MCF 10A (cell line): Measurements from ENCODE around the gene CSNK1A1. TPM values are rescaled to one million over a fixed set of nuclear protein-coding genes. Genes with fewer than 3 reads are reported as not detected.

ENCODE experiments used
- BruUV-seq: library from RNA; stranded (reverse); fragments of 400-500 nt; replicated peaks from 2 replicates; lab custom pipeline; 2021; lab: Mats Ljungman, UMichigan
- CTCF ChIA-PET: fragments of 300-600 bp; sonication (Branson Sonifier 250); formaldehyde crosslinking; extraction: SDS; loops from one replicate; lab custom pipeline; 2021; ENCODE audit warnings: antibody characterized with exemption, inconsistent platforms; lab: Yijun Ruan, JAX
- POLR2A ChIA-PET: fragments of 300-600, 350-650 bp; sonication (Branson Sonifier 250); formaldehyde crosslinking; extraction: SDS; loops from one replicate; lab custom pipeline; 2020; ENCODE audit warnings: antibody characterized with exemption, inconsistent platforms; lab: Yijun Ruan, JAX
- DNase-seq: peaks from one replicate; pipeline ENCODE4 v3.0.0-alpha.2; 2018; ENCODE audit not compliant: unreplicated experiment
- H3K27ac Mint-ChIP-seq: one replicate; pipeline ENCODE4 v1.8.0; 2022; ENCODE audit warnings: mild to moderate bottlenecking, low read depth, mixed read lengths; ENCODE audit not compliant: unreplicated experiment
- H3K27me3 Mint-ChIP-seq: one replicate; pipeline ENCODE4 v1.8.0; 2022; ENCODE audit warnings: mixed read lengths; ENCODE audit not compliant: insufficient read depth, unreplicated experiment
- H3K36me3 Mint-ChIP-seq: one replicate; pipeline ENCODE4 v1.8.0; 2022; ENCODE audit warnings: mild to moderate bottlenecking, moderate library complexity, mixed read lengths; ENCODE audit not compliant: insufficient read depth, unreplicated experiment
- H3K4me1 Mint-ChIP-seq: one replicate; pipeline ENCODE4 v1.8.0; 2022; ENCODE audit warnings: mixed read lengths; ENCODE audit not compliant: insufficient read depth, unreplicated experiment
- H3K4me3 Mint-ChIP-seq: one replicate; pipeline ENCODE4 v1.8.0; 2022; ENCODE audit warnings: mild to moderate bottlenecking, moderate library complexity, mixed read lengths; ENCODE audit not compliant: unreplicated experiment
- H3K9me3 Mint-ChIP-seq: one replicate; pipeline ENCODE4 v1.8.0; 2022; ENCODE audit warnings: mixed read lengths; ENCODE audit not compliant: unreplicated experiment
- intact Hi-C: fragments of 100-400 bp; cut with micrococcal nuclease; formaldehyde crosslinking; loops from 2 replicates; pipeline ENCODE4 v1.14.1; 2022
- total RNA-seq: library from RNA; stranded (reverse); gene quantifications from 2 replicates; pipeline ENCODE4 v1.2.3, GENCODE V29; 2022
- TF ChIP-seq, protein P1 (sequence below): fragments of 200-600 bp; IDR thresholded peaks from one replicate; pipeline ENCODE4 v1.8.0; 2022; ENCODE audit warnings: antibody characterized with exemption, mild to moderate bottlenecking; ENCODE audit not compliant: unreplicated experiment

The CSNK1A1 gene
- total RNA-seq, 1 experiment from 2014 or later, result 744 TPM

- TF ChIP-seq, protein P1, sequence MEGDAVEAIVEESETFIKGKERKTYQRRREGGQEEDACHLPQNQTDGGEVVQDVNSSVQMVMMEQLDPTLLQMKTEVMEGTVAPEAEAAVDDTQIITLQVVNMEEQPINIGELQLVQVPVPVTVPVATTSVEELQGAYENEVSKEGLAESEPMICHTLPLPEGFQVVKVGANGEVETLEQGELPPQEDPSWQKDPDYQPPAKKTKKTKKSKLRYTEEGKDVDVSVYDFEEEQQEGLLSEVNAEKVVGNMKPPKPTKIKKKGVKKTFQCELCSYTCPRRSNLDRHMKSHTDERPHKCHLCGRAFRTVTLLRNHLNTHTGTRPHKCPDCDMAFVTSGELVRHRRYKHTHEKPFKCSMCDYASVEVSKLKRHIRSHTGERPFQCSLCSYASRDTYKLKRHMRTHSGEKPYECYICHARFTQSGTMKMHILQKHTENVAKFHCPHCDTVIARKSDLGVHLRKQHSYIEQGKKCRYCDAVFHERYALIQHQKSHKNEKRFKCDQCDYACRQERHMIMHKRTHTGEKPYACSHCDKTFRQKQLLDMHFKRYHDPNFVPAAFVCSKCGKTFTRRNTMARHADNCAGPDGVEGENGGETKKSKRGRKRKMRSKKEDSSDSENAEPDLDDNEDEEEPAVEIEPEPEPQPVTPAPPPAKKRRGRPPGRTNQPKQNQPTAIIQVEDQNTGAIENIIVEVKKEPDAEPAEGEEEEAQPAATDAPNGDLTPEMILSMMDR, result no peak
- ChIA-PET CTCF (interaction anchor here (1.0 to 1.3 kb wide), 2 partner anchors 9 to 17 kb away, joined by 3 to 4 read pairs; no protein-coding TSS in a partner anchor), POLR2A (interaction anchor here (1.5 to 30.8 kb wide), 3 partner anchors 9 to 18 kb away, joined by 7 to 1058 read pairs (median 11); no protein-coding TSS in a partner anchor)
- H3K36me3 Mint-ChIP-seq, result no peaks in the 10 kb centered on the region
- no peaks in the 10 kb centered on the region for H3K9me3 Mint-ChIP-seq
- intact Hi-C loops, result no loop called here
- no peak overlapping the region for H3K4me3 Mint-ChIP-seq
- H3K27ac Mint-ChIP-seq, result peak overlapping the region; percentile 9
- no peak for DNase-seq
- H3K4me1 Mint-ChIP-seq, result peaks cover 13% of the 10 kb centered on the region
- H3K27me3 Mint-ChIP-seq, result no peaks in the 10 kb centered on the region
- BruUV-seq, result no TSS peak
These were observed 93.9 kb downstream of the CSNK1A1 start for GRCh38 chr5:149457393-149457763.

DNA sequence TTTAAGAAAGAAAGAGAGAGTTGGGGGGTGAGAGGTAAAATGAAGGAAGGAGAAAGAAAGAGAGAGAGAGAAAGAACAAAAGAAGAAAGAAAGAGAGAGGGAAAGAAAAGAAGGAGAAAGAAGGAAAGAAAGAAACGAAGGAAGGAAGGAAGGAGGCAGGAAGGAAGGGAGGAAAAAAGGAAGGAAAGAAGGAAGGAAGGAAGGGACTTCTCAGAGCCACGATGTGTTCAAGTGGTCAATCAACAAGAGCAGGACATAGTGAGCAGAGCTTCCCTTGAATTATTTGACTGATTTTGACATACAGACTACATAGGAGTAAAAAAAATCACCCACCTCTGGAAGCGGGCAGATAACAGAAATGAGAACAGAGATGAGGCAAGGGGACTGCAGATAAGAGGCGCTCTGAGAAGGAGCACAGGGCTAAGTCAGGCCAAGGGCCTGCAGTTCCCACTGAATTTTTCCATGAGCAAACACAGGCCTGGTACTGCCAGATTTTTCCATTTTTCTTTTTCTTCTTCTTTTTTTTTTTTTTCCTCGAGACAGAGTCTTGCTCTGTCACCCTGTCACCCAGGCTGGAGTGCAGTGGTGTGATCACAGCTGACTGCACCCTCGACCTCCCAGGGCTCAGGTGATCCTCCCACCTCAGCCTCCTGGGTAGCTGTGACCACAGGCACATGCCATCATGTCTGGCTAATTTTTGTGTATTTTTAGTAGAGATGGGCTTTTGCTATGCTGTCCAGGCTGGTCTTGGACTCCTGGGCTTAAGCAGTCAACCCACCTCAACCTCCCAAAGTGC, 94.4 kb downstream of the CSNK1A1 start:
- ChIA-PET CTCF (interaction anchor here (0.7 to 1.8 kb wide), 5 partner anchors 9 to 315 kb away, joined by 3 to 5 read pairs (median 5); no protein-coding TSS in a partner anchor), POLR2A (interaction anchor here (0.6 to 30.8 kb wide), 6 partner anchors 9 to 659 kb away, joined by 3 to 1058 read pairs (median 5); no protein-coding TSS in a partner anchor)
- Mint-ChIP-seq H3K4me1 (peaks cover 13% of the 10 kb centered on the region), H3K36me3 (no peaks in the 10 kb centered on the region), H3K9me3 (no peaks in the 10 kb centered on the region), H3K27ac (peak overlapping the region; percentile 9), H3K4me3 (no peak overlapping the region), H3K27me3 (no peaks in the 10 kb centered on the region)
- no peak for DNase-seq
- TF ChIP-seq, protein P1, result no peak
- BruUV-seq, result no TSS peak
- intact Hi-C loops, result no loop called here

GRCh38 chr5:149455889-149456409, 95.3 kb downstream of the CSNK1A1 start:
- Mint-ChIP-seq H3K27ac (peak overlapping the region; percentile 9), H3K4me3 (no peak overlapping the region), H3K4me1 (peaks cover 13% of the 10 kb centered on the region), H3K9me3 (no peaks in the 10 kb centered on the region), H3K27me3 (no peaks in the 10 kb centered on the region), H3K36me3 (no peaks in the 10 kb centered on the region)
- TF ChIP-seq, protein P1, result no peak
- intact Hi-C loops, result no loop called here
- CTCF ChIA-PET, result interaction anchor here (0.5 to 2.8 kb wide), 12 partner anchors 8 to 314 kb away, joined by 3 to 8 read pairs (median 4); no protein-coding TSS in a partner anchor
- peak; percentile 70 for DNase-seq
- POLR2A ChIA-PET, result interaction anchor here (0.6 to 30.8 kb wide), 8 partner anchors 8 to 658 kb away, joined by 3 to 1058 read pairs (median 5); no protein-coding TSS in a partner anchor
- BruUV-seq, result no TSS peak
